Osteoblast (primary cell): Measurements from ENCODE around the gene NKX1-2. TPM values are rescaled to one million over a fixed set of nuclear protein-coding genes. Genes with fewer than 3 reads are reported as not detected.

ENCODE experiments used
- DNase-seq: peaks from one replicate; pipeline ENCODE4 v3.0.0; 2011; ENCODE audit warnings: low spot score, mixed read lengths; ENCODE audit not compliant: insufficient read length; ENCODE audit errors: missing footprints
- H2AFZ ChIP-seq: 2 replicates; pipeline ENCODE4 v1.6.0; 2011; ENCODE audit warnings: mild to moderate bottlenecking, low read length
- H3K27ac ChIP-seq: 2 replicates; pipeline ENCODE4 v1.5.1; 2011; ENCODE audit warnings: mild to moderate bottlenecking, low read depth, low read length, moderate library complexity
- H3K27me3 ChIP-seq: 2 replicates; pipeline ENCODE4 v1.6.0; 2012; ENCODE audit warnings: mild to moderate bottlenecking, control low read depth, inconsistent platforms, low read length, moderate library complexity; ENCODE audit not compliant: insufficient read depth
- H3K36me3 ChIP-seq: 2 replicates; pipeline ENCODE4 v1.5.1; 2011; ENCODE audit warnings: mild to moderate bottlenecking, low read length, control low read depth, moderate library complexity; ENCODE audit not compliant: insufficient read depth
- H3K4me1 ChIP-seq: 2 replicates; pipeline ENCODE4 v1.5.1; 2011; ENCODE audit warnings: mild to moderate bottlenecking, low read length, control low read depth, moderate library complexity; ENCODE audit not compliant: insufficient read depth
- H3K4me2 ChIP-seq: 2 replicates; pipeline ENCODE4 v1.6.0; 2011; ENCODE audit warnings: mild to moderate bottlenecking, low read length; ENCODE audit not compliant: insufficient read depth
- H3K4me3 ChIP-seq: fragments of 200-600 bp; sonication (generic); 3 replicates; pipeline ENCODE4 v1.5.1; 2012; ENCODE audit warnings: mild to moderate bottlenecking, low read length, inconsistent platforms; ENCODE audit not compliant: insufficient read depth
- H3K79me2 ChIP-seq: 2 replicates; pipeline ENCODE4 v1.6.0; 2012; ENCODE audit warnings: mild to moderate bottlenecking, low read length, control low read depth, inconsistent platforms; ENCODE audit not compliant: insufficient read depth
- H3K9me3 ChIP-seq: 2 replicates; pipeline ENCODE4 v1.5.1; 2011; ENCODE audit warnings: low read depth, low read length, control low read depth
- H4K20me1 ChIP-seq: 2 replicates; pipeline ENCODE4 v1.6.0; 2012; ENCODE audit warnings: mild to moderate bottlenecking, low read length, control low read depth; ENCODE audit not compliant: insufficient read depth
- total RNA-seq: library from RNA; depleted of rRNA; stranded (reverse); fragments of >200 nt; gene quantifications from 2 replicates; pipeline ENCODE4 v1.2.3, GENCODE V29; 2012
- TF ChIP-seq, protein P1 (sequence below): IDR thresholded peaks from 2 replicates; pipeline ENCODE4 v1.5.1; 2011; ENCODE audit warnings: mild to moderate bottlenecking, low read depth, low read length, moderate library complexity; ENCODE audit errors: extremely low read depth

Gene NKX1-2
- total RNA-seq, 1 donor, result not detected

DNA sequence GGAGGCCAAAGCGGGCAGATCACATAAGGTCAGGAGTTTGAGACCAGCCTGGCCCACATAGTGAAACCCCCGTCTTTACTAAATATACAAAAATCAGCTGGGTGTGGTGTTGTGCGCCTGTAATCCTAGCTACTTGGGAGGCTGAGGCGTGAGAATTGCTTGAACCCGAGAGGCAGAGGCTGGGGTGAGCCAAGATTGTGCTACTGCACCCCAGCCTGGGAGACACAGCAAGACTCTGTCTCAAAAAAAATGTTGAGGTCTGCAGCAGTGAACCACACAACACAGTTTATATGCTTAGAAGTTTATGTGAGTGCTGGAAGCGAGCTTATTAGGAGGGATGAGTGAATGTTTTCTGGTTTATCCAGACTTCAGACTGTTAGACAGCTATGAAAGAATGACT is 22.2 kb upstream of the NKX1-2 start:
- Histone ChIP-seq H4K20me1 (peaks cover 11% of the 10 kb centered on the region), H3K27ac (no peak overlapping the region), H3K4me2 (no peak overlapping the region), H2AFZ (no peak overlapping the region), H3K4me1 (no peaks in the 10 kb centered on the region), H3K27me3 (no peaks in the 10 kb centered on the region), H3K9me3 (no peaks in the 10 kb centered on the region), H3K79me2 (no peaks in the 10 kb centered on the region), H3K4me3 (no peak overlapping the region), H3K36me3 (no peaks in the 10 kb centered on the region)
- TF ChIP-seq, protein P1, sequence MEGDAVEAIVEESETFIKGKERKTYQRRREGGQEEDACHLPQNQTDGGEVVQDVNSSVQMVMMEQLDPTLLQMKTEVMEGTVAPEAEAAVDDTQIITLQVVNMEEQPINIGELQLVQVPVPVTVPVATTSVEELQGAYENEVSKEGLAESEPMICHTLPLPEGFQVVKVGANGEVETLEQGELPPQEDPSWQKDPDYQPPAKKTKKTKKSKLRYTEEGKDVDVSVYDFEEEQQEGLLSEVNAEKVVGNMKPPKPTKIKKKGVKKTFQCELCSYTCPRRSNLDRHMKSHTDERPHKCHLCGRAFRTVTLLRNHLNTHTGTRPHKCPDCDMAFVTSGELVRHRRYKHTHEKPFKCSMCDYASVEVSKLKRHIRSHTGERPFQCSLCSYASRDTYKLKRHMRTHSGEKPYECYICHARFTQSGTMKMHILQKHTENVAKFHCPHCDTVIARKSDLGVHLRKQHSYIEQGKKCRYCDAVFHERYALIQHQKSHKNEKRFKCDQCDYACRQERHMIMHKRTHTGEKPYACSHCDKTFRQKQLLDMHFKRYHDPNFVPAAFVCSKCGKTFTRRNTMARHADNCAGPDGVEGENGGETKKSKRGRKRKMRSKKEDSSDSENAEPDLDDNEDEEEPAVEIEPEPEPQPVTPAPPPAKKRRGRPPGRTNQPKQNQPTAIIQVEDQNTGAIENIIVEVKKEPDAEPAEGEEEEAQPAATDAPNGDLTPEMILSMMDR, result no peak
- DNase-seq, result no peak

DNA sequence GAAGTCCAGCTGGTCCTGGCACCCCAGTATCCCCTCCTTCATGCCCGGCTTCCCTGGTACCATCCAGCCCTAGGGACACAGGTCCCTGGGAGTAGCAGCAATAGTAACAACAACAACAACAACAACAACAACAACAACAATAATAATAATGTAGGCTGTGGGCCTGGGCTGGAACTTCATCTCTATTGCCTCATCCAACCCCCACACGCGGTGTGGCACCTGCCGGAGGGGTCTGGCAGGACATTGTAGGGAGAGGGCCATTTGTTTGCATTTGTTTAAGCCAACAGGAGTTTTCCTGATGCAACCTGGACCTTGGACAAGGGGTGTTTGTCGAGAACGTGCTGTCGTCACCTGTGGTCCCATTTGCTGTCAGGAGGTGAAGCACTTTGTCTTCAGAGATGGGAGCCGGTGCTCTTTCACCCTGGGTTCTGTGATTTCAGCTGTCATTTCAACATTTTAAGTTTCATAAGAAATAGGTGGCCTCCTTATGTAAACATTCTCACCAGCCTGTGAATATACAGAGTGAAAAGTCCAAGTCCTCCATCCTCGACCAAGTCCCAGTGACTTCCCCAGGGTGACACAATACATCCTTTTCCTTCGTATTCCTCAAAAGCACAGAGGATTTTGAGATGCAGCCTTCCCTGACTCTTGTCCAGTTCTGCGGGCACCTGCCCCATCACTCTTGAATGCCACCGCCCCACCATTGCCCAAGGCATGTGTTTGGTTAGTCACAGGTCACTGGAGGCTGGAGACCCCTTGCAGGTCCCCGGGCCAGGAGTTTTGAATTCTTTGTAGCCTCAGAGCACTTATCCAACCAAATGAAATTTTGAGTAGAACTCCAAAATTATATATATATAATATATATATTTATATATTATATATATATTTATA is 21.0 kb upstream of the NKX1-2 start:
- no peaks in the 10 kb centered on the region for H3K79me2 ChIP-seq

GRCh38 chr10:124469956-124470484 is 20.2 kb upstream of the NKX1-2 start:
- Histone ChIP-seq H3K79me2 (no peaks in the 10 kb centered on the region), H3K36me3 (no peaks in the 10 kb centered on the region), H2AFZ (no peak overlapping the region), H3K9me3 (no peaks in the 10 kb centered on the region), H4K20me1 (peaks cover 14% of the 10 kb centered on the region), H3K27me3 (no peaks in the 10 kb centered on the region), H3K4me1 (no peaks in the 10 kb centered on the region), H3K4me2 (no peak overlapping the region), H3K27ac (no peak overlapping the region), H3K4me3 (no peak overlapping the region)
- no peak for DNase-seq
- TF ChIP-seq, protein P1, result no peak

More for the DNA sequence above, 21.0 kb upstream of the NKX1-2 start:
- no peak overlapping the region for H3K27ac ChIP-seq
- no peak overlapping the region for H3K4me3 ChIP-seq
- peaks cover 14% of the 10 kb centered on the region for H4K20me1 ChIP-seq
- TF ChIP-seq, protein P1, result no peak
- no peak overlapping the region for H2AFZ ChIP-seq
- no peak overlapping the region for H3K4me2 ChIP-seq
- no peaks in the 10 kb centered on the region for H3K27me3 ChIP-seq
- no peak for DNase-seq
- H3K9me3 ChIP-seq, result no peaks in the 10 kb centered on the region
- H3K36me3 ChIP-seq, result no peaks in the 10 kb centered on the region
- H3K4me1 ChIP-seq, result no peaks in the 10 kb centered on the region

DNA sequence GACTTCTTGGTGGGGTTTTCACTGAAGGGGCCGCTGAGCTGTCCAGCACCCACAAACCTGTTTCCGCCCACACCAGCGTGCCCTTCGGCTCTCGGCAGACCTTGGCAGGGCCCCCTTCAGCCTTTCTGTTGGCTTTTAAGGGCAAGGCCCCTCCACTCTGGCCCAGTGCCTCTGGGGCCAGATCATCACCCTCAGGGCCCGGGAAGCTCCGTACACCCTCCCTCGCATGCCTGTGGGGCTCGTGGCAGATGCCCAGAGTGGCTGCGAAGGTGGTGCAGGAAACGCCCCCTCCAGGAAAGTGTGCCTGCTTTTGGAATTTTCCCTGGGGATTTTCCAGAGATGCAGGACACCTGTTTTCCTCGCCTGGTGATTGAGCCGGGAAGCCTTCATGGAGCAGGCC is 18.8 kb upstream of the NKX1-2 start:
- Histone ChIP-seq H4K20me1 (peaks cover 19% of the 10 kb centered on the region), H3K9me3 (no peaks in the 10 kb centered on the region), H3K36me3 (no peaks in the 10 kb centered on the region), H3K27ac (no peak overlapping the region), H3K4me3 (no peak overlapping the region), H3K4me2 (no peak overlapping the region), H3K4me1 (no peaks in the 10 kb centered on the region), H2AFZ (no peak overlapping the region), H3K79me2 (no peaks in the 10 kb centered on the region), H3K27me3 (no peaks in the 10 kb centered on the region)
- no peak for DNase-seq
- TF ChIP-seq, protein P1, result no peak
